IMR-90 (cell line): Measurements from ENCODE around the gene GTF2F2. TPM values are rescaled to one million over a fixed set of nuclear protein-coding genes. Genes with fewer than 3 reads are reported as not detected.

Experiments used
- ATAC-seq: fragments of 200-7000 bp; cut with Tn5 transposase; 2 replicates; pipeline ENCODE4 v1.9.1; 2020; ENCODE audit warnings: low read depth, mild to moderate bottlenecking, moderate library complexity
- BruUV-seq: library from RNA; stranded (reverse); fragments of 400-500 nt; replicated peaks from 2 replicates; lab custom pipeline; 2021; lab: Mats Ljungman, UMichigan
- CTCF ChIA-PET: fragments of 300-600 bp; formaldehyde crosslinking; extraction: SDS; loops from one replicate; lab custom pipeline; 2021; ENCODE audit warnings: antibody characterized with exemption; lab: Yijun Ruan, JAX
- POLR2A ChIA-PET: fragments of 300-600 bp; sonication (Branson Sonifier 250); formaldehyde crosslinking; loops from one replicate; lab custom pipeline; 2022; ENCODE audit warnings: antibody characterized with exemption; ENCODE audit not compliant: unreplicated experiment; lab: Charles Lee
- DNase-seq: peaks from one replicate; pipeline ENCODE4 v3.0.0; 2013
- H2AFZ ChIP-seq: replicated peaks from 2 replicates; pipeline ENCODE3; 2013; ENCODE audit warnings: low read length, mild to moderate bottlenecking; ENCODE audit not compliant: poor library complexity
- H2AK5ac ChIP-seq: 2 replicates; pipeline ENCODE4 v1.6.1; 2013; ENCODE audit warnings: low read depth, low read length, inconsistent platforms
- H2AK9ac ChIP-seq: replicated peaks from 2 replicates; pipeline ENCODE3; 2013; ENCODE audit warnings: mild to moderate bottlenecking, low read depth, low read length, moderate library complexity; ENCODE audit not compliant: poor library complexity
- H2BK120ac ChIP-seq: 2 replicates; pipeline ENCODE4 v1.6.1; 2013; ENCODE audit warnings: low read depth, low read length, inconsistent platforms
- H2BK15ac ChIP-seq: 3 replicates; pipeline ENCODE4 v1.6.1; 2013; ENCODE audit warnings: low read depth, low read length, inconsistent platforms
- H2BK20ac ChIP-seq: 2 replicates; pipeline ENCODE4 v1.6.1; 2013; ENCODE audit warnings: low read depth, mild to moderate bottlenecking, inconsistent platforms, low read length, moderate library complexity
- H2BK5ac ChIP-seq: 2 replicates; pipeline ENCODE4 v1.6.1; 2013; ENCODE audit warnings: mild to moderate bottlenecking, low read depth, low read length, inconsistent platforms; ENCODE audit not compliant: poor library complexity, severe bottlenecking
- H3K14ac ChIP-seq: replicated peaks from 2 replicates; pipeline ENCODE4 v1.6.1; 2013; ENCODE audit warnings: low read depth, low read length, inconsistent platforms
- H3K18ac ChIP-seq: 2 replicates; pipeline ENCODE4 v1.6.1; 2013; ENCODE audit warnings: low read depth, low read length, control low read depth
- H3K23ac ChIP-seq: 2 replicates; pipeline ENCODE4 v1.6.1; 2013; ENCODE audit warnings: low read depth, low read length, inconsistent platforms
- H3K27ac ChIP-seq: 2 replicates; pipeline ENCODE4 v1.5.1; 2013; ENCODE audit warnings: mild to moderate bottlenecking, control low read depth, low read length; ENCODE audit not compliant: insufficient read depth
- H3K27me3 ChIP-seq: 2 replicates; pipeline ENCODE4 v1.6.1; 2013; ENCODE audit warnings: low read length; ENCODE audit not compliant: control insufficient read depth, insufficient read depth
- H3K36me3 ChIP-seq: 2 replicates; pipeline ENCODE4 v1.6.1; 2013; ENCODE audit warnings: low read length, mixed read lengths; ENCODE audit not compliant: control insufficient read depth, insufficient read depth
- H3K4ac ChIP-seq: 2 replicates; pipeline ENCODE4 v1.6.1; 2013; ENCODE audit warnings: low read depth, low read length, inconsistent platforms
- H3K4me1 ChIP-seq: 2 replicates; pipeline ENCODE4 v1.6.1; 2013; ENCODE audit warnings: low read length, mixed read lengths; ENCODE audit not compliant: control insufficient read depth, insufficient read depth
- H3K4me2 ChIP-seq: 2 replicates; pipeline ENCODE4 v1.6.1; 2013; ENCODE audit warnings: low read depth, mild to moderate bottlenecking, control low read depth, low read length, moderate library complexity
- H3K4me3 ChIP-seq: 2 replicates; pipeline ENCODE4 v1.5.1; 2013; ENCODE audit warnings: low read depth, mild to moderate bottlenecking, control low read depth, low read length, moderate library complexity; ENCODE audit not compliant: insufficient read depth
- H3K56ac ChIP-seq: 2 replicates; pipeline ENCODE4 v1.6.1; 2013; ENCODE audit warnings: low read length, inconsistent platforms; ENCODE audit not compliant: insufficient read depth; ENCODE audit errors: extremely low read depth
- H3K79me1 ChIP-seq, 2 experiments: 2 replicates each; pipeline ENCODE4 v1.6.1; 2013; ENCODE audit warnings: low read length in 2 of 2, inconsistent platforms in 1 of 2, low read depth in 1 of 2
- H3K9ac ChIP-seq: 2 replicates; pipeline ENCODE4 v1.6.1; 2013; ENCODE audit warnings: low read depth, low read length, control low read depth
- H3K9me1 ChIP-seq: 2 replicates; pipeline ENCODE4 v1.6.1; 2013; ENCODE audit warnings: low read length, inconsistent platforms; ENCODE audit not compliant: insufficient read depth
- H3K9me3 ChIP-seq: 2 replicates; pipeline ENCODE4 v1.6.1; 2013; ENCODE audit warnings: low read length; ENCODE audit not compliant: control insufficient read depth, insufficient read depth
- H4K20me1 ChIP-seq: 2 replicates; pipeline ENCODE4 v1.6.1; 2013; ENCODE audit warnings: low read length, inconsistent platforms; ENCODE audit not compliant: insufficient read depth
- H4K5ac ChIP-seq: 2 replicates; pipeline ENCODE4 v1.6.1; 2013; ENCODE audit warnings: mild to moderate bottlenecking, low read depth, low read length, control low read depth
- H4K8ac ChIP-seq, 2 experiments: 2 replicates each; pipeline ENCODE4 v1.6.1; 2013; ENCODE audit warnings: low read depth in 2 of 2, low read length in 2 of 2, control low read depth in 1 of 2, inconsistent platforms in 1 of 2
- H4K91ac ChIP-seq: 2 replicates; pipeline ENCODE4 v1.6.1; 2013; ENCODE audit warnings: low read depth, low read length, inconsistent platforms; ENCODE audit not compliant: insufficient read depth
- CHD1 ChIP-seq: IDR thresholded peaks from 2 replicates; pipeline ENCODE4 v1.6.1; 2012; ENCODE audit warnings: low read depth, low read length, improper control_type of control experiment
- MAFK ChIP-seq: IDR thresholded peaks from 2 replicates; pipeline ENCODE4 v1.6.1; 2012; ENCODE audit warnings: low read depth, low read length, improper control_type of control experiment
- MAZ ChIP-seq: IDR thresholded peaks from 2 replicates; pipeline ENCODE4 v1.6.1; 2012; ENCODE audit warnings: low read depth, mild to moderate bottlenecking, low read length, improper control_type of control experiment, moderate library complexity, borderline replicate concordance
- MXI1 ChIP-seq: IDR thresholded peaks from 2 replicates; pipeline ENCODE4 v1.6.1; 2012; ENCODE audit warnings: low read depth, mild to moderate bottlenecking, low read length, moderate library complexity, borderline replicate concordance
- POLR2A ChIP-seq: IDR thresholded peaks from 2 replicates; pipeline ENCODE4 v1.6.1; 2012; ENCODE audit warnings: mild to moderate bottlenecking, low read depth, low read length
- RAD21 ChIP-seq: IDR thresholded peaks from 2 replicates; pipeline ENCODE4 v1.6.1; 2012; ENCODE audit warnings: low read length, improper control_type of control experiment
- RCOR1 ChIP-seq: IDR thresholded peaks from 2 replicates; pipeline ENCODE4 v1.6.1; 2012; ENCODE audit warnings: mild to moderate bottlenecking, low read length, improper control_type of control experiment; ENCODE audit not compliant: insufficient replicate concordance
- RFX5 ChIP-seq: IDR thresholded peaks from 2 replicates; pipeline ENCODE4 v1.8.0; 2012; ENCODE audit warnings: low read depth, mild to moderate bottlenecking, low read length, moderate library complexity
- WGBS, 2 experiments: methylation state at CpG; one replicate each; pipeline versions ENCODE4 v1.1.5 to v1.1.7; 2013; ENCODE audit warnings: missing lambda C conversion rate in 2 of 2; ENCODE audit not compliant: insufficient read length in 1 of 2; ENCODE audit errors: extremely low coverage in 2 of 2; 5-methylcytosine and 5-hydroxymethylcytosine counted together
- dilution Hi-C: fragments of 300-500 bp; cut with HindIII; formaldehyde crosslinking; loops from one replicate; pipeline ENCODE4 v1.14.3; 2018; ENCODE audit warnings: low sequenced_read_pairs; ENCODE audit not compliant: unreplicated experiment
- in situ Hi-C: fragments of 300-500 bp; cut with MboI; formaldehyde crosslinking; loops from 3 replicates; pipeline ENCODE4 v1.14.3; 2019; ENCODE audit warnings: low sequenced_read_pairs, inconsistent platforms, mixed read lengths
- intact Hi-C: fragments of 100-400 bp; cut with micrococcal nuclease; formaldehyde crosslinking; loops from 2 replicates; pipeline ENCODE4 v1.10.0; 2022
- polyA plus RNA-seq, 3 experiments: library from polyadenylated mRNA; depleted of rRNA; stranded (reverse); fragments of >200 nt; gene quantifications; 2 replicates each; pipeline ENCODE4 v1.2.3, GENCODE V29; 2012; ENCODE audit warnings: low replicate concordance in 1 of 3
- total RNA-seq: library from RNA; depleted of rRNA; stranded (reverse); fragments of >200 nt; gene quantifications from 2 replicates; pipeline ENCODE4 v1.2.3, GENCODE V29; 2012
- TF ChIP-seq, protein P1 (sequence below): fragments of 150-350 bp; IDR thresholded peaks from 2 replicates; pipeline ENCODE4 v1.6.1; 2017; ENCODE audit warnings: mild to moderate bottlenecking, antibody characterized with exemption, low read length, low read depth

GTF2F2 gene
- total and polyA plus RNA-seq, 2 of the 4 experiments (the other 2 are of a cell fraction) = 16.5 to 21.0 TPM

DNA sequence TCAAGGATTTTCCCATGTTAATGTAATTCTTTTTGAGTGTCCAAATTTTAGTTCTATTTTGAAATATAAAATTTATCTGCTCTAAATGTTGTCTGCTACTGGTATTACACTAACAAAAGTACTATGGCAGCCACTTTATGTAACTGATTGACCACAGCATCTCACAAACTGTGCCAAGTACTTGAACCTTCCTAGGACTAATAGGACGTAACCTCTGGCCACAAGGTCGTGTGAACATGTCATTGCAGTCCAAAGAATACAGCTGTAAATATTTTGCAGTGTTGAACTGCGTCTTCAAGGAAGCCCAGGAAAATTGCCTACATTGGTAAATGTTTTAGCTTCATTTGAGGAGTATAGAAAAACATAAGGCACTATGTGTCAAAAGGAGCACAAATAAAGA, 78.6 kb downstream of the GTF2F2 start:
- Histone ChIP-seq H3K27ac (no peak overlapping the region), H2BK5ac (no peak overlapping the region), H2BK15ac (no peak overlapping the region; the same call in 2 of the 3 replicates), H3K18ac (peak overlapping the region; percentile 67; the same call in 1 of the 2 replicates), H4K5ac (no peak overlapping the region; the same call in 1 of the 2 replicates), H3K4me2 (no peak overlapping the region), H2AK5ac (peak overlapping the region; percentile 35; the same call in 1 of the 2 replicates), H4K8ac (0 out of 4 replicates have a peak overlapping the region, but pooled peaks of 1 of the 2 experiments have one; percentile 24), H2BK120ac (no peak overlapping the region), H2AK9ac (no peak overlapping the region), H3K4me3 (no peak overlapping the region), H3K56ac (no peak overlapping the region), H3K9ac (no peak overlapping the region), H3K9me3 (no peaks in the 10 kb centered on the region), H3K36me3 (peaks cover 2% of the 10 kb centered on the region), H4K91ac (0 out of 2 replicates have a peak overlapping the region, but pooled peaks have one; percentile 32), H3K27me3 (no peaks in the 10 kb centered on the region), H3K4me1 (peaks cover 7% of the 10 kb centered on the region), H3K4ac (peak overlapping the region; percentile 12; the same call in 1 of the 2 replicates), H3K14ac (no peak overlapping the region), H3K23ac (no peak overlapping the region), H3K9me1 (peaks cover 11% of the 10 kb centered on the region), H2AFZ (no peak overlapping the region), H2BK20ac (no peak overlapping the region), H4K20me1 (no peaks in the 10 kb centered on the region), H3K79me1 (peaks cover 22 to 56% of the 10 kb centered on the region in 2 experiments; a peak in 3 of 4 replicates)
- ATAC-seq (no peak), DNase-seq (no peak)
- intact Hi-C loops (loop anchor here (5.0 kb wide), 1 partner anchor 77 kb away; the partner anchor contains the start of gene GTF2F2), dilution Hi-C loops (no loop called here), in situ Hi-C loops (no loop called here)
- ChIA-PET CTCF (no interaction called here), POLR2A (no interaction called here)
- TF ChIP-seq CHD1 = no peak
- TF ChIP-seq MAZ = no peak
- TF ChIP-seq MAFK = no peak
- no peak for TF ChIP-seq POLR2A
- no peak for TF ChIP-seq RFX5
- no peak for TF ChIP-seq MXI1
- TF ChIP-seq, protein P1, sequence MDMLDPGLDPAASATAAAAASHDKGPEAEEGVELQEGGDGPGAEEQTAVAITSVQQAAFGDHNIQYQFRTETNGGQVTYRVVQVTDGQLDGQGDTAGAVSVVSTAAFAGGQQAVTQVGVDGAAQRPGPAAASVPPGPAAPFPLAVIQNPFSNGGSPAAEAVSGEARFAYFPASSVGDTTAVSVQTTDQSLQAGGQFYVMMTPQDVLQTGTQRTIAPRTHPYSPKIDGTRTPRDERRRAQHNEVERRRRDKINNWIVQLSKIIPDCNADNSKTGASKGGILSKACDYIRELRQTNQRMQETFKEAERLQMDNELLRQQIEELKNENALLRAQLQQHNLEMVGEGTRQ = no peak
- TF ChIP-seq RAD21 = no peak
- no peak for TF ChIP-seq RCOR1
- 100% methylated on average over 1 of the region's 3 CpGs; no CpG with 5 or more reads in 1 of the 2 experiments for WGBS, 2 experiments
- BruUV-seq = no TSS peak
